GM19025 (cell line): ENCODE results near the gene UNC5C.

ENCODE experiments used
- ATAC-seq: cut with Tn5 transposase; IDR thresholded peaks from one replicate; pipeline ENCODE4 v1.9.1; 2021; ENCODE audit warnings: mild to moderate bottlenecking, low read depth, moderate library complexity; ENCODE audit not compliant: unreplicated experiment

Gene UNC5C

DNA sequence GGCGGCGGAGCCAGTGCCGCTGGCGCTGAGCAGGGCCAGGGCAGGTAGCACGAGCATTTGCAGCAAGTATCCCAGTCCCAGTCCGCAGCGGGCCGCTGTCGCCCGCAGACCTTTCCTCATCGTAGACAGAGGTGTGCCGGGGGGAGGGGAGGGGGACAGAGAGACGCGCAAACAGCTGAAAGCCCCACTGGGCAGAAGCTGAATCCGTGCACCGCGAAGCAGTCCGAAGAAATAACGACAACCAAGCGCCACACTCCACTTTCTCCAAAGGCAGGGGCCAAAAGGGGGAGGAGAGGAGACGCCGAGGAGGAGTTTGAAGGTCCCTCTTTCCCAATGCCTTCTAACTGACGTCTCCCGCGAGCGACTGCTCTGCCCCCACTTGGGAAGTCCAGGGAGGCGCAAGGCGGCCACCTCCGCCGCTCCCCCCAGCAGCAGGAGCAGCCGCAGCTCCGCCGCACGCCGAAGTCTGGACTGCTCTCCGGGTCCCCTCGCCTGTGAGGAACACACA lies at the start of gene UNC5C:
UNC5C (minus strand) TSS at position 236 of the 508 bp plus-strand sequence.
- no peak for ATAC-seq

DNA sequence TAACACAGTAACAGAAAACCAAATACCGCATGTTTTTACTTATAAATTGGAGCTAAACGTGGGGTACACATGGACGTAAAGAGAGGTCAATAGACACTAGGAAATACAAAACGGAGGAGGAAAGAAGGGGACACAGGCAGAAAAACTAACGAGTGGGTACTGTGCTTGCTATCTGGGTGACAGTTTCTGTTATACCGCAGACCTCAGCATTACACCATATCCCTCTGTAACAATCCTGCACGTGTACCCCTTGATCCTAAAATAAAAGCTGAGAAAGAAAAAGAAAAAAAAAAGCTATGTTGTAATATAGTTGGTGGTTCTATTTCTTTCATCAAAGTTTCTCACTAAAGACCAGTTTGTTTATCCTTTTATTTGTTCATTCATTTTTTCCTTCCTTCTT lies 47.9 kb upstream of the UNC5C start:
- no peak for ATAC-seq

DNA sequence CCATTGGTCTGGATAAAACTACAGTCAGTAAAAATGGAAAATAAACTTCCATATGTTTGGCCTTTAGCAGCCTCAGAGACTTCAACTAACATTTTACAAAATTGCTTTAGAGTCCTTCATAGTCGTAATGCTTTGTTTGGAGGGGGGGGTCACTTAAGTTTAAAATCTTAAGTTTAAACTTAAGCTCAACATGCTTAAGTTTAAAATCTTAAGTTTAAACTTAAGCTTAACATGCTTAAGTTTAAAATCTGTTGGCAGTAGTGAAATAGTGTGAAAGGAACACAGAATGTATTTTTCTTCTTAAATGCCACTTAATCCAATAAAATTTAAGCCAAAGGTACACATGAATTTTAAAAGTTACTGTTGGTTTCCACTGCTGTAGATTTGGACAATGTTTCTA lies 45.9 kb upstream of the UNC5C start:
- no peak for ATAC-seq

DNA sequence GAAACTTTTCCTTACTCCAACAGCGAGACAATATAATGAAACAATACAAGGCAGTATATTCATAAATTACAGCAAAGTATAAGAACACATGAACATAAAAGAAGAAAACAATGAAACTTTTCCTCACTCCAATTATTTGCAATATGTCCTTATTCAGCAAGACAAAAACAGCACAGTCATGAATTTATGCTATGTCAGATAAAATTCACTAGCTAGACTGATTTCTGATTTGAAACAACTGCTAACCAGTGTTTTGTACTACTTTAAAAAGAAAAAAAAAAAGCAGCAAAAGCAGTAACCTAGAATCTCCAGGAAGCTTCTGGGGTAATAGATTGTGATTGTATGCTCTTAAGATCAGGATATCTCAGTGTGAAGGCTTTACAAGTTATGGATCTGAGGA lies 45.2 kb upstream of the UNC5C start:
- ATAC-seq: no peak

DNA sequence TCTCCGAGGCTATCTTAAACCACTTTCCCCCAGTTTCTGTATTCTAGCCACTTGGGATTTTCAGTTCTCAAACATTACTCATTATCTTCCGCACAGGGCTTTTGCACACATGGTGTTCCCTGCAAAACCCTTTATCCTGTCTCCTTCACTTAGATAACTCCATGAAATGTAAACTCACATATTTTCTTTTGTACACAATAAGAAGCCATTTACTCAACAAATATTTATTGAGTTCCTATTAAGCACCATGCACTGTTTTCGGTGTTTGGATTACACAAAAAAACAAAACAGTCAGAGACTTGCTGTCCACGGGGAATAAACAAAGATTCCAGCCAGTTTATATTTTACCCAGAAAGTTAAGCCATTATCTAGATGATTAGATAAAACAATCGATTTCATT lies 42.5 kb upstream of the UNC5C start:
- ATAC-seq: no peak

DNA sequence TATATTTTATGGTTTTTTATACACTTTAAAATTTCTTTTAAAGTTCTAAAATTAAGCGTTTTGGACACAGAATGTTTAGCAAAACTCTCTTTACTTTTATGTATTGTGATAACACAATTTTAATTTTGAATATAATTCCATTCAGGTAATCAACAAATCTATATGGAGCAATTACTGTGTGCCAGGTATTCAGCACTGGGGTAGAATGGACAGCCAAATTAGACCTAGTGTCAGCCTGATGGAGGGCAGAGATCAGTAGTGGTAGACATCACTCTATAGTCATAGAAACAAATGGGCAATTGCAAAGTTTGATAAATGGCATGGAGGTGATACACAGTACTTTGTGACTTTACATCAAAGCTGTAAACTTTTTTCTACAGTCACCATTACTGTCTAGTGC lies 41.8 kb upstream of the UNC5C start:
- ATAC-seq: no peak

DNA sequence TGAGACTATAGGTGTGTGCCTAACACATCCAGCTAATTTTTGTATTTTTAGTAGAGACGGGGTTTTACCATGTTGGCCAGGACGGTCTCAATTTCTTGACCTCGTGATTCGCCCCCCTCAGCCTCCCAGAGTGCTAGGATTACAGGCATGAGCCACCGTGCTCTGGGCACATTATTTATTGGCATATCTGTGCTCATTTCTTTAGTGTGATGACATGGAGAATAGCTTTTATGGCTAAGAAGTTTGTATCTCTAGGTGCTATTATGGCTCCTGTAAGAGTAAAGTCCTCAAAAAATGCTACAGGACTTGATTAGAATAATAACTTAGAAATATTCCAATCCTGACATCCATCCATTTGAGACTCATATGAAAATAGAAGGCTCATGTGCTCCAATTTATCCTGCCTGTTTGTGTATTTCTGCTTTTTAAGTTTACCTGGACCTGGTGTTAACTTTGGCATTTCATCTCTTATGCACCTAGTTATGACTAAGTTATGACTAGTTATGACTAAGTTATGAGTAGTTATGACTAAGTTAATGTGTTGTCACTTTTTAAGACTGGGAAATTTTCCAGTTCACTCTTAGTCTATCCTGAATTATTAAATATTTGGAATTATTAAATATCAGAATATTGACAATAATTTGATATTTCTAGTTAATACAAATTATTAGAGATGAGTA lies 36.4 kb upstream of the UNC5C start:
- ATAC-seq: no peak

DNA sequence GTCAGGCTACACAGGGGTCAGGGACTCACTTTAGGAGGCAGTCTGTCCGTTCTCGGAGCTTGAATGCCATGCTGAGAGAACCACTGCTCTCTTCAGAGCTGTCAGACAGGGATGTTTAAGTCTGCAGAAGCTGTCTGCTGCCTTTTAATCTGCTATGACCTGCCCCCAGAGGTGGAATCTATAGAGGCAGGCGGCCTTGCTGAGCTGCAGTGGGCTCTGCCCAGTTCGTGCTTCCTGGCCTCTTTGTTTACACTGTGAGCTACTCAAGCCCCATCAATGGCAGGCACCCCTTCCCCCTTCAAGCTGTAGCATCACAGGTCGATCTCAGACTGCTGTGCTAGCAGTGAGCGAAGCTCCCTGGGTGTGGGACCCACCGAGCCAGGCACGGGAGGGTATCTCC lies 31.5 kb upstream of the UNC5C start:
- no peak for ATAC-seq

DNA sequence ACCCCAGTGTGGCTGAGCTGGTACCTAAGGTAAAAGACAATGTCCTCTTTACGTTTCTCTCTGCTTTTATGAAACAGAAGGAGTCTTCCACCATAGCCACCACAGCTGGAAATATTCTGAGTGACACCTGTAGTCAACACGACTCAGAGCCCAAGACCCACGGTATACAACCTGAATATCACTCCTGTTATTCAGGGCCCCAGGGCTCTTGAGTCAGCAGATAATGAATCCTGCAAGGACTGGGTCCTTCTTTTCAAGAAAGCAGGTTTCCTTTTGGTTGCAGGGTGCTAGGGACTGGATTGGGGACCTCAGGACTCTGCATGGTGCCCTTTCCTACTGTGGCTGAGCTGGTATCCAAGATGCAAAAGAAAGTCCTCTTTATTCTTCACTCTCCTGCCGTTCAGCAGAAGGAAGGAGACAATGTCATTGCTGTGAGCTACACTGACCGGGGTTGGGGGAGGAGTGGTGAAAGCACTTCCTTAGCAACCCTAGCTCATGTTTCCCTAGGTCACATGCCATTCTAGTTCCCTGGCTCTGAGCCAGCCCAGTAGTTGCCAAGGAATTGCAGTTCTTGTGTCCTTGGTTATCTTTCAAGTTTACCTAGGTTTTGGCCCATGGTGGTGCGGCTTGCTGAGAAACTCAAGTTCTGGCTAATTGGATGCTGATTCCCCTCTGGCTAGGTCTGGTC lies 23.7 kb upstream of the UNC5C start:
- ATAC-seq: no peak

DNA sequence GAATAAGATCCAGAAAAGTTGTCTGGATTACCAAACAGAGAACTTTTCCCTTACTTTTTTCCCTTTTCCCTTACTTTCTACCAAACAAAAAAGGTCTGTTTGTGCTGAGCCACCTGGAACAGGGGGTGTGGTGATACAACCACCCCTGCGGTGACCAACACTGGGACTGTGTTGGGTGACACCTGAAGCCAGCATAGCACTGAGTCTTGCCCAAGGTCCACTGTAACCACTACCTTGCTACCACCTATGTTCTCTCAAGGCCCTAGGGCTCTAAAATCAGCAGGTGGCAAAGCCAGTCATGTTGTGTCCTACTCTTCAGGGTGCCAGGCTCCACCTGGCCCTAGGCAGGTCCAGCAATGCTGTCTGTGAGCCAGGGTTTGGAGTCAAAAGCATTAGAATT lies 22.8 kb upstream of the UNC5C start:
- ATAC-seq: no peak

DNA sequence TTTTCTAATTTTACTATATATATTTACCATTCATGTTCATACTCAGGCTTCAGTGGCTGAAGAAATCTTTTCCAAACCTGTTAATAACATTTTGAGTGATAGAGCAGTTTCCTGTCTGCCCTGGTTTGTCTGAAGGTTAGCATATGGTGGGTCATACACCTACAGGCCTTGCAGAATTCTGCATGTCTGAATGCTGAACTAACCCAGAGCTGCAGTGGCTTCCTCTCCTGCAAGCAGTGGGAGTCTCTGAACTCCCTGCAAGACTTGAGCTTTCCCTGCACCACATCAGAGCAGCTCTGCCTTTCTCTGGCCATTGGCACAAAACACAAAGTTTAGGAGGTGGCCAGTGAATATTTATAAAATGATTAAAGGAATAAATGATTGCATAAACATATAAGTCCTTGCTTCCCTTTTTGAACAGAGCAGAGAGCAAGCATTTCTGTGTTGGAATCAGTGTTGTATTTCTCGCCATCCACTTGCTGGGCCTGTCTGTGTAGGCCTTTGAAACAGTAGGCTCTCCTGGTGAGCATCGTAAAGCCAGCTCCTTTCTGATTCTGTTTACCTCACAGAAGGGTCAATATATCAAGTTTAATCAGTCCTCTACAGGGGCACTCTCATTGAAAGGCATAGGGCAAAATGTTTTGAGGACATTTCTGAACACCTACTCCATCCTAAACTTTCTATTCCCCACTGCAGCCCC lies 15.0 kb upstream of the UNC5C start:
- no peak for ATAC-seq

DNA sequence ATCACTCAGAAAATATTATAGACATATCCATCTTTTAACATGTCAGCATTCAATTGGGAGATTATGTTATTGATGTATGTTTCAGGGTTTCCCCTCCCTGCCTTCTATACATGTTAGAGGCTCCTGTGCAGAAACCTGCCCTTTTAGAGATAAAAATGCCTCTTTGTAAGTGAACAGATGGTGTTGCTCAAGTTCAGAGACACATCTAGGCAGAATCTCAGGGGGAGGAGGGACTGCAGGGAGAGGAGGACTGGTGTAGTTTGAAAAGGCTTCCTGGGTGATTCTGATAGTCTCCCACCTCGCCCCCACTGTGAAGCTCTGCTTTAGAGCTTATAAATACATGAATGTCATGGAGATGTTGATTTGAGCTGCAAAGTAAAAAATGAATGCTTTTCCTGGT lies 12.0 kb upstream of the UNC5C start:
- ATAC-seq: no peak

DNA sequence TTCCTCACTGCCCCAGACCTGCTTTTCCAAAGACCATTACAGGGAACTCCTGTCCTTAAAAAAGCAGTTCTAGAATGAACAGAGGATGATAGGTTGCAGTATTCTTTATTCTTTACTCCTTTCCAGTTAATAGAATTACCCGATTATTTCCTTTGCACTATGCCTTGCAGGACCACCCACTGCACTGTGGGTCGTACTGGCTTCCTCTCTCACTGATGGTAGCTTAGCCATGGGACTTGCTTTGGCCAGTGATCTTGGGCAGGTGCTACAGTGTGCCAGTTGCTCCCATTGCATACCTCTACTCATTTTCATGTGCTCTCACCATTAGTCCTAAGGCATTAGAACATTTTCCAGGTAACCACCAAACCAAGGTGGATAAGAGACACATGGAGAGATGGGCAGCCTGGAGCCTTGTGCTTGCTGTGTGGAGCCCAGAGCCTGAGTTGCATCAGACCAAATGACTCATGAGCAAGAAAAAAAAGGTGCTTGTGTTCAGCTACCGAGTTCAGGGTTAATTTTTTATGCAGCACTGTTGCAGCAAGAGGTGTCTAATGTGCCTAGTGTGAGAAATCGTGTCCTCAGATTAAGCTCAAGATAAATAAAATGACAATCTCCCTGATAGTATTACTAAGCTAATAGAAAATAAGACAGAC lies 7.6 kb upstream of the UNC5C start:
- no peak for ATAC-seq

DNA sequence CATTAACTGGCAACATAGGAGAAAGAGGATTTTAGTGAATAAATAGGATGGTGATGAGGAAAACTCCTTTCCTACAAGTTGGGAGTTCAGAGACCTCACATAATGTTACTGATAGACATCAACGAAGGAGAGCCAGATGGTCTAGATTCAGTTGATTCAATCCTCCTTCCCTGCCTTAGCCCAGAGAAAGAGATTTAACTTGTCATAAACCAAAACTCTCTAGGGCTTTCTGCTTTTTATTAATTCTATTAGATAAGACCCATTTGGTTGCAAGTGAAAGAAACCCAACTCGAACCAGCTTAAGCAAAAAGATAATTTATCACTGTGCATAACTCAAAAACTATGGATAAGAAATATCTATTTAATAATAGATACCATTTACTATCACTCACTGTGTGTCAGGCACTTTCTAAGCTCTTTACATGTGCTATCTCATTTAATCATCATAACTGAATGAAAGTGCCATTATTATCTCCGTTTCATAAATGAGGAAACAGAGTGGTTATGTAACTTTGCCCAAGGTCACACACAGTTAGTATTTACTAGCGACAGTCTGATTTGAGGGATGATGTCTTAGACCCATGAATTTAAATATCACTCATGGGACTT lies 4.3 kb upstream of the UNC5C start:
- no peak for ATAC-seq

DNA sequence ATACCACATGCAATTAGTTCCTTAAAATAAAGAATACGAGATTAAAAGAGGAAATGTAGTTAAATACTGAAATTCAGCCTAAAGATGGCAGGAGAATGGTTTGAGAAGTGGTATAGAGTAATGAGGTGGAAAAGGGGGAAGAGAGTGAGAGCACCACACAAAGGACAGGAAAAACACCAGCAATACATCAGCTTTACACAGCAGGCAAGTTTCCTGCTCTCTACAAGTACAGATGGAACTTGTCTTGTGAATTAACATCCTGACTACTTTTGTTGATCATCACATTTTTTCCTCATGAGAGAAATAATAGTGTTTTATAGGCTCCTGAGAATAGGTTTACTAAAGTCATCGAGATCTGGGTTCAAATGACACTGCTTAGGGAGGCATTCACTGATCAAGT lies 2.9 kb upstream of the UNC5C start:
- no peak for ATAC-seq

DNA sequence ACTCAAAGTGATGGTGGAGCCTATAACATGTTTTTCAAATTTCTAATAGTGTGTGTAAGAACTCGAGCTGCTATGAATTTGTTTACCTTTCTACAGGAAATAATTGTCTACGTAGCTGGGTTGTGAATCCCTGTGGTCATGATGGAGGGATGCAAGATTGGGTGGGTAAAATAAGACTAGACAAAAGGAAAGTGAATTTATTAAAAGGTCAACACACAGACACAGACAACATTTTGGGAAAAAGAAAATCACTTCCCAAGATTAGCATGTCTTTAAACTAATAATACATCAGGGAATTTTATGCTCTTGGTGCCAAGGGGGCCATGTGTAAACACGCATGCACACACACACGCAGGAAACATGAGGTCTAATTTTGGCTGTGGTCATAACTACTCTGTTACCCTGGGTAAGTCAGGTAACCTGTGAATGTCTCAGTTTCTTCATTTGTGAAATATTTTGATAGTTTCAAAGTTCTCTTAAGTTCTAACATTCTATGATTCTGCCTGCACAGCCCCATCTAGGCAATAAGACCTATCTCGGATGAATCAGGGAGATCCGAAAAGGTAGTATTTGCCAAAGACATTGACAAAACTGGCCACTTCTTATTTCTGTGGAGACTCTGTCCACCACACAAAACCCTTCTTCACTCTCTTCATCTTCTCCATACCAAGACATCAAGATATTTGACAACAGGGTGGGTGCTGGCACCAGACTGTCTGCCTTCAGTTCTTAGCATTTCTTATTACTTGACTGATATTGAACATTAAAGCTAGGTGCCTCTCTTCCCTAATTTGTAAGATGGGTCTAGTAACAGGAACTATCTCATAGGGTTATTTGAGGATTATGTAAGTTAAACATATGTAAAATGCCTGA lies 1.6 kb upstream of the UNC5C start:
- no peak for ATAC-seq

DNA sequence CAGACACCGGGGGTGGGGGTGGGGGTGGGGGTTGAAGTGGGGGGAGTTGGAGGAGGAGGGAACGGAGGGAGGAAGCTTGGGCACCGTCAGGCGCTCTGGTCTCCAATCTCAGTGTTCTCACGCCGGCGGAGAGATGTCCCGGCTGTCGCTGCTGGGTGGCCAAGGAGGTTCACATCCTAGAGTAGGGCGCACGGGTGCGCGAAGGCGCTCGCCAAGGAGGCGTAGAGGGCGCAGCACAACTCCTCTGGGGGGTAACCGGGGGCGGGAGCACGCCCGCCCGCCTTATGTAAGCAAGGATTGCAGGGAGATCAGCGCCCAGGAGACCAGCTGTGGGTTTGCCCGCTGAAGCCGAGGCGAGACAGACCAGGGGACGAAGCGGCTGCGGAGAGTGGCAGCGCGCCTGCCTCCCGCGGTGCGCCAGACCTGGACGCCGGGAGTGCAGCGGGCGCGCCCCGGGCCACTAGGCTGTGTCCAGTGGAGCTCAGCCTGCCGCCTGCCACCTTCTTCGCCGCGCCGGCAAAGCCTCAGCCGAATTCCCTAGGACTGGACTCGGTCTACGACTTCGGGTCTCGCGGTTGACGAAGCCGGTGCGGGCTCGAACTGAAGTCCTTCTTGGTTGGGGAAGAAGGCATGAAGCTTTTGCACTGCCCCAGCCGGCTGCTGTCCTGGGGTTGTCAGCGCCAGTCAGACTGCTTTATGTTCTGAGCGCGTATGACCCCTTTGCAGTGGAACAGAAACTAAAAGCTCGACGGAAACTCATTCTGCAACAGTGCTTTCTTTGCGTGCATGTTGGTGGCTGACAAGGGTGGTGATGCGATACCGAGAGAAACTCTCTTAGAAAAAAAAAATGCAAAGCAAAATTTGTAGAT lies 707 bp upstream of the UNC5C start:
- peak; percentile 86 for ATAC-seq

DNA sequence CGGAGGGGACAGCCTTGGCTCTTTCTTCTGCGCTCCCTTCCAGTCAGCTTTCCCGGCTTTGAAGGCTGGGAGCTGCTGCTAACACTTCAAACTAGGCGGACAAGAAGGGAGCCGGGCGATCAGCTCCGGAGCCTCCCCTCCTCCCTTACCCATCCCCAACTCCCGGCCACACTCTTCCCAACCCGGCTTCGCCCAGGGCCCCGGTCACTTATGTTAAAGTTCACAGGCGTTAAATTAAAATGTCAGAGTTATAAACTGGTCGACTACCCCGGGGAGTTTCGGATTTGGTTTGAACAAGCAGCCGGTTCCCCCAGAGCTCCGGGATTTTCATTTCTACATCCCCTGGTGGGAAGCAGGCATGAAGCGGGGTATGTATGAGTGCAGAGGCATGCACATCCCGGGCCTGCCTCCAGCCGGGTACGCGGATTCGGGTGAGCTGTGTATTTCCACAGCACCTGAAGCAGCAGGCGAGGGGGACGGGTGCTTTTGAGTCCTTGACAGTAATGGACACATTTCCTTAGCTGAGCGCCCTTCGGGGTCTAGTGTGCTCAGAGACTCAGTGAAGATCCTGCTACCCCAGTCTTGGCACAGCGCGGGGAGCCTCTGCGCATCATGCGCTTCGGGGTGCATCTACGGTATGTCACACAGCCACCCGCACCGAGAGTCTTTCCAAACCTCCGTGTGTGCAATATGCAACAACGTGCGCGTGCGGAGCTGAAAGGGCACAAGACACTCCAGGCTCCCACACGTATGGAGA lies 880 bp downstream of the UNC5C start:
- no peak for ATAC-seq
